Stromal cell of bone marrow (primary cell): Measurements from ENCODE around the gene RBL1.
"Not testable (repeated sequence)": the region's sequence is repeated elsewhere in the genome, so short reads cannot be mapped to it uniquely, and the experiment has no call there.

Experiments
- DNase-seq: peaks from one replicate; pipeline ENCODE4 v3.0.0-alpha.2; 2012; ENCODE audit warnings: low read depth

The RBL1 gene

GRCh38 chr20:36992802-36993334 lies 102.9 kb downstream of the RBL1 start:
- DNase-seq, result no peak

GRCh38 chr20:36991703-36992102 lies 104.1 kb downstream of the RBL1 start:
- no peak for DNase-seq

GRCh38 chr20:36989797-36990196 lies 106.0 kb downstream of the RBL1 start:
- no peak for DNase-seq

GRCh38 chr20:36988494-36988966 lies 107.3 kb downstream of the RBL1 start:
- DNase-seq, result peak; percentile 4

GRCh38 chr20:36984257-36984638 lies 111.5 kb downstream of the RBL1 start:
- no peak for DNase-seq

- no peak for DNase-seq
Observed at GRCh38 chr20:36975099-36975818, 120.5 kb downstream of the RBL1 start.

- DNase-seq, result no peak
Observed at GRCh38 chr20:36974660-36975059, 121.1 kb downstream of the RBL1 start.

GRCh38 chr20:36971103-36971502 lies 124.7 kb downstream of the RBL1 start:
- no peak for DNase-seq

GRCh38 chr20:36969478-36970186 lies 126.2 kb downstream of the RBL1 start:
- no peak for DNase-seq

- DNase-seq, result no peak
Observed at GRCh38 chr20:36969051-36969450, 126.7 kb downstream of the RBL1 start.

GRCh38 chr20:36967636-36968035 lies 128.2 kb downstream of the RBL1 start:
- no peak for DNase-seq

GRCh38 chr20:36966965-36967364 lies 128.8 kb downstream of the RBL1 start:
- not testable (repeated sequence) for DNase-seq

- not testable (repeated sequence) for DNase-seq
Observed at GRCh38 chr20:36962354-36962941, 133.3 kb downstream of the RBL1 start.

- DNase-seq, result no peak
Observed at GRCh38 chr20:36959242-36959641, 136.6 kb downstream of the RBL1 start.

GRCh38 chr20:36957875-36958667 lies 137.7 kb downstream of the RBL1 start:
- no peak for DNase-seq

GRCh38 chr20:36956674-36957073 lies 139.1 kb downstream of the RBL1 start:
- no peak for DNase-seq

- no peak for DNase-seq
Observed at GRCh38 chr20:36956016-36956415, 139.8 kb downstream of the RBL1 start.

GRCh38 chr20:36951979-36952738 lies 143.6 kb downstream of the RBL1 start:
- DNase-seq, result no peak

- peak; percentile 96 for DNase-seq
Observed at GRCh38 chr20:36951198-36951978, 144.4 kb downstream of the RBL1 start, which contains the start of gene SAMHD1. Gene SAMHD1, minus strand, starts transcription at chr20:36951708. Its CDS starts 65 bp downstream, at chr20:36951643.
